ENCODE results near the gene GH1. TPM values are rescaled to one million over a fixed set of nuclear protein-coding genes. Genes with fewer than 3 reads are reported as not detected.

Gene GH1
- total RNA-seq, 2 experiments from 2014 or later = not detected

GRCh38 chr17:63954402-63955063 lies 35.9 kb upstream of the GH1 start:
- Mint-ChIP-seq H3K4me3 (no peak overlapping the region), H3K4me1 (ENCODE audit: low read depth) (peaks cover 21% of the 10 kb centered on the region), H3K27me3 (ENCODE audit: low read depth) (peaks cover 4% of the 10 kb centered on the region), H3K27ac (peak overlapping the region; percentile 70), H3K9me3 (ENCODE audit: insufficient read depth) (no peaks in the 10 kb centered on the region), H3K36me3 (ENCODE audit: low read depth) (no peaks in the 10 kb centered on the region)
- POLR2A ChIA-PET = interaction anchor here (0.8 kb wide), 1 partner anchor 10 kb away, joined by 4 read pairs; no protein-coding TSS in a partner anchor
- peak; percentile 76 for ATAC-seq
- CTCF ChIA-PET = interaction anchor here (1.0 to 6.9 kb wide), 11 partner anchors 8 to 179 kb away, joined by 3 to 60 read pairs (median 5); partner anchors contain the start of gene GH1
- peak; percentile 57 for DNase-seq

GRCh38 chr17:63950940-63951907 lies 32.6 kb upstream of the GH1 start:
- POLR2A ChIA-PET = no interaction called here
- ATAC-seq (no peak), DNase-seq (peak; percentile 57)
- H3K4me3 Mint-ChIP-seq = no peak overlapping the region
- no peak overlapping the region for H3K27ac Mint-ChIP-seq
- peaks cover 6% of the 10 kb centered on the region for H3K27me3 Mint-ChIP-seq (ENCODE audit: low read depth)
- H3K36me3 Mint-ChIP-seq (ENCODE audit: low read depth) = no peaks in the 10 kb centered on the region
- no peaks in the 10 kb centered on the region for H3K9me3 Mint-ChIP-seq (ENCODE audit: insufficient read depth)
- CTCF ChIA-PET = interaction anchor here (0.7 to 6.9 kb wide), 9 partner anchors 16 to 85 kb away, joined by 3 to 60 read pairs (median 3); partner anchors contain the start of genes CD79B and GH1
- H3K4me1 Mint-ChIP-seq (ENCODE audit: low read depth) = peaks cover 29% of the 10 kb centered on the region

- POLR2A ChIA-PET = no interaction called here
- peaks cover 38% of the 10 kb centered on the region for H3K4me1 Mint-ChIP-seq (ENCODE audit: low read depth)
Measured at GRCh38 chr17:63949576-63950250, 31.1 kb upstream of the GH1 start.

GRCh38 chr17:63948521-63948920 lies 29.9 kb upstream of the GH1 start:
- Mint-ChIP-seq H3K4me1 (ENCODE audit: low read depth) (peaks cover 27% of the 10 kb centered on the region), H3K4me3 (no peak overlapping the region), H3K9me3 (ENCODE audit: insufficient read depth) (no peaks in the 10 kb centered on the region), H3K36me3 (ENCODE audit: low read depth) (no peaks in the 10 kb centered on the region), H3K27ac (no peak overlapping the region), H3K27me3 (ENCODE audit: low read depth) (peaks cover 18% of the 10 kb centered on the region)
- ChIA-PET CTCF (interaction anchor here (0.6 kb wide), 1 partner anchor 45 kb away, joined by 3 read pairs; no protein-coding TSS in a partner anchor), POLR2A (no interaction called here)
- DNase-seq (no peak), ATAC-seq (no peak)

More at GRCh38 chr17:63949576-63950250, 31.1 kb upstream of the GH1 start:
- DNase-seq (no peak), ATAC-seq (no peak)
- CTCF ChIA-PET = interaction anchor here (0.7 to 6.9 kb wide), 7 partner anchors 10 to 84 kb away, joined by 3 to 60 read pairs (median 3); partner anchors contain the start of genes CD79B and GH1
- peaks cover 12% of the 10 kb centered on the region for H3K27me3 Mint-ChIP-seq (ENCODE audit: low read depth)
- H3K36me3 Mint-ChIP-seq (ENCODE audit: low read depth) = no peaks in the 10 kb centered on the region
- no peak overlapping the region for H3K27ac Mint-ChIP-seq
- H3K9me3 Mint-ChIP-seq (ENCODE audit: insufficient read depth) = no peaks in the 10 kb centered on the region
- no peak overlapping the region for H3K4me3 Mint-ChIP-seq

- CTCF ChIA-PET = interaction anchor here (2.0 to 3.1 kb wide), 10 partner anchors 16 to 185 kb away, joined by 7 to 68 read pairs (median 22); partner anchors contain the start of genes CD79B, GH1 and ICAM2
- H3K4me1 Mint-ChIP-seq (ENCODE audit: low read depth) = peaks cover 25% of the 10 kb centered on the region
Measured at GRCh38 chr17:63947711-63948330, 29.2 kb upstream of the GH1 start.

GRCh38 chr17:63946440-63947363 lies 28.1 kb upstream of the GH1 start:
- ChIA-PET POLR2A (interaction anchor here (0.6 to 2.0 kb wide), 5 partner anchors 13 to 183 kb away, joined by 3 to 12 read pairs (median 7); partner anchors contain the start of genes CD79B, ERN1 and ICAM2), CTCF (interaction anchor here (0.8 to 3.1 kb wide), 45 partner anchors 9 to 283 kb away, joined by 3 to 68 read pairs (median 5); partner anchors contain the start of genes CD79B, GH1, ICAM2 and PRR29)
- peaks cover 22% of the 10 kb centered on the region for H3K4me1 Mint-ChIP-seq (ENCODE audit: low read depth)
- H3K27ac Mint-ChIP-seq = peak overlapping the region; percentile 62
- peak; percentile 86 for ATAC-seq
- DNase-seq = peak; percentile 72
- H3K4me3 Mint-ChIP-seq = peak overlapping the region; percentile 36
- H3K9me3 Mint-ChIP-seq (ENCODE audit: insufficient read depth) = no peaks in the 10 kb centered on the region
- peaks cover 30% of the 10 kb centered on the region for H3K27me3 Mint-ChIP-seq (ENCODE audit: low read depth)
- H3K36me3 Mint-ChIP-seq (ENCODE audit: low read depth) = no peaks in the 10 kb centered on the region

More at GRCh38 chr17:63947711-63948330, 29.2 kb upstream of the GH1 start:
- Mint-ChIP-seq H3K36me3 (ENCODE audit: low read depth) (no peaks in the 10 kb centered on the region), H3K4me3 (no peak overlapping the region), H3K9me3 (ENCODE audit: insufficient read depth) (no peaks in the 10 kb centered on the region), H3K27ac (no peak overlapping the region), H3K27me3 (ENCODE audit: low read depth) (peaks cover 20% of the 10 kb centered on the region)
- POLR2A ChIA-PET = interaction anchor here (2.0 kb wide), 1 partner anchor 72 kb away, joined by 8 read pairs; the partner anchor contains the start of gene ICAM2
- no peak for DNase-seq
- ATAC-seq = no peak

GRCh38 chr17:63945784-63946439 lies 27.3 kb upstream of the GH1 start:
- peaks cover 22% of the 10 kb centered on the region for H3K4me1 Mint-ChIP-seq (ENCODE audit: low read depth)
- ChIA-PET CTCF (interaction anchor here (0.8 to 3.1 kb wide), 47 partner anchors 8 to 284 kb away, joined by 3 to 68 read pairs (median 5); partner anchors contain the start of genes CD79B, GH1, ICAM2 and PRR29), POLR2A (interaction anchor here (0.6 to 2.0 kb wide), 5 partner anchors 13 to 184 kb away, joined by 3 to 12 read pairs (median 7); partner anchors contain the start of genes CD79B, ERN1 and ICAM2)
- H3K9me3 Mint-ChIP-seq (ENCODE audit: insufficient read depth) = no peaks in the 10 kb centered on the region
- ATAC-seq (no peak), DNase-seq (no peak)
- H3K36me3 Mint-ChIP-seq (ENCODE audit: low read depth) = no peaks in the 10 kb centered on the region
- no peak overlapping the region for H3K27ac Mint-ChIP-seq
- H3K4me3 Mint-ChIP-seq = peak overlapping the region; percentile 36
- H3K27me3 Mint-ChIP-seq (ENCODE audit: low read depth) = peaks cover 32% of the 10 kb centered on the region

- no peak overlapping the region for H3K4me3 Mint-ChIP-seq
- DNase-seq (no peak), ATAC-seq (no peak)
- ChIA-PET CTCF (interaction anchor here (0.9 to 3.1 kb wide), 20 partner anchors 12 to 200 kb away, joined by 3 to 68 read pairs (median 16); partner anchors contain the start of genes CD79B, GH1 and PRR29), POLR2A (no interaction called here)
- H3K27ac Mint-ChIP-seq = no peak overlapping the region
- H3K36me3 Mint-ChIP-seq (ENCODE audit: low read depth) = no peaks in the 10 kb centered on the region
- peaks cover 30% of the 10 kb centered on the region for H3K27me3 Mint-ChIP-seq (ENCODE audit: low read depth)
- no peaks in the 10 kb centered on the region for H3K9me3 Mint-ChIP-seq (ENCODE audit: insufficient read depth)
- peaks cover 22% of the 10 kb centered on the region for H3K4me1 Mint-ChIP-seq (ENCODE audit: low read depth)
Measured at GRCh38 chr17:63944736-63945499, 26.3 kb upstream of the GH1 start.

- Mint-ChIP-seq H3K27me3 (ENCODE audit: low read depth) (peaks cover 36% of the 10 kb centered on the region), H3K4me3 (no peak overlapping the region), H3K4me1 (ENCODE audit: low read depth) (peaks cover 26% of the 10 kb centered on the region), H3K36me3 (ENCODE audit: low read depth) (no peaks in the 10 kb centered on the region), H3K9me3 (ENCODE audit: insufficient read depth) (no peaks in the 10 kb centered on the region), H3K27ac (no peak overlapping the region)
- ChIA-PET CTCF (interaction anchor here (0.5 to 2.5 kb wide), 3 partner anchors 11 to 77 kb away, joined by 3 to 8 read pairs (median 3); partner anchors contain the start of genes GH1 and ICAM2), POLR2A (interaction anchor here (0.5 kb wide), 1 partner anchor 11 kb away, joined by 3 read pairs; the partner anchor contains the start of gene CD79B)
- ATAC-seq (no peak), DNase-seq (no peak)
Measured at GRCh38 chr17:63943745-63944144, 25.1 kb upstream of the GH1 start.

All from activated CD8-positive, alpha-beta T cell treated with anti-CD3 and anti-CD28 coated beads, Interleukin-2, amount 10 ng/mL, durations not matched to agents 7 days and 5 days (primary cell).